Neural cell (in vitro differentiated cells): ENCODE measurements around the gene ASTN1. TPM values are rescaled to one million over a fixed set of nuclear protein-coding genes. Genes with fewer than 3 reads are reported as not detected.

ENCODE experiments used
- H2AFZ ChIP-seq: fragments of 200-600, 300-800 bp; sonication (generic), shearing (Covaris generic); 2 replicates; pipeline ENCODE4 v1.6.0; 2014; ENCODE audit warnings: low read depth, mild to moderate bottlenecking, antibody characterized with exemption, low read length, moderate library complexity
- H3F3A ChIP-seq: fragments of 200-600 bp; shearing (Covaris generic); 2 replicates; pipeline ENCODE4 v1.6.1; 2016; ENCODE audit warnings: mild to moderate bottlenecking, moderate library complexity, mixed read lengths, antibody characterized with exemption, low read length; ENCODE audit not compliant: insufficient read depth, poor library complexity, severe bottlenecking
- H3K27ac ChIP-seq: fragments of 200-600, 300-800 bp; sonication (generic), shearing (Covaris generic); 2 replicates; pipeline ENCODE4 v1.5.1; 2014; ENCODE audit warnings: mild to moderate bottlenecking, low read length, moderate library complexity
- H3K27me3 ChIP-seq: fragments of 300-800, 200-600 bp; sonication (generic), shearing (Covaris generic); 2 replicates; pipeline ENCODE4 v1.6.0; 2014; ENCODE audit warnings: mild to moderate bottlenecking, low read depth, low read length, moderate library complexity; ENCODE audit not compliant: insufficient read depth
- H3K36me3 ChIP-seq: fragments of 300-800, 200-600 bp; sonication (generic), shearing (Covaris generic); 2 replicates; pipeline ENCODE4 v1.5.1; 2014; ENCODE audit warnings: mild to moderate bottlenecking, antibody characterized with exemption, low read length, moderate library complexity; ENCODE audit not compliant: insufficient read depth
- H3K4me2 ChIP-seq: fragments of 300-800, 200-600 bp; sonication (generic), shearing (Covaris generic); 2 replicates; pipeline ENCODE4 v1.6.0; 2014; ENCODE audit warnings: mild to moderate bottlenecking, low read length
- H3K4me3 ChIP-seq: fragments of 300-800, 200-600 bp; sonication (generic), shearing (Covaris generic); 2 replicates; pipeline ENCODE4 v1.5.1; 2014; ENCODE audit warnings: mild to moderate bottlenecking, low read length, moderate library complexity
- H3K79me2 ChIP-seq: fragments of 200-600 bp; shearing (Covaris generic); replicated peaks from 2 replicates; pipeline ENCODE4 v1.6.0; 2014; ENCODE audit warnings: mild to moderate bottlenecking, low read length, moderate library complexity; ENCODE audit not compliant: insufficient read depth
- H3K9ac ChIP-seq: fragments of 300-800, 200-600 bp; sonication (generic), shearing (Covaris generic); 2 replicates; pipeline ENCODE4 v1.6.1; 2016; ENCODE audit warnings: mild to moderate bottlenecking, low read length, mixed read lengths
- H3K9me2 ChIP-seq: fragments of 200-600 bp; shearing (Covaris generic); 2 replicates; pipeline ENCODE4 v1.6.1; 2016; ENCODE audit warnings: mild to moderate bottlenecking, low read length, mixed read lengths; ENCODE audit not compliant: insufficient read depth
- H3K9me3 ChIP-seq: fragments of 200-600, 300-800 bp; sonication (generic), shearing (Covaris generic); 2 replicates; pipeline ENCODE4 v1.6.1; 2016; ENCODE audit warnings: mild to moderate bottlenecking, mixed run types, low read length, moderate library complexity, mixed read lengths
- H4K20me1 ChIP-seq: fragments of 200-600 bp; shearing (Covaris generic); 2 replicates; pipeline ENCODE4 v1.6.1; 2016; ENCODE audit warnings: mild to moderate bottlenecking, mixed run types; ENCODE audit not compliant: insufficient read depth
- CTCF ChIP-seq: fragments of 450-650 bp; IDR thresholded peaks from 2 replicates; pipeline ENCODE4 v1.5.1; 2014; ENCODE audit warnings: antibody characterized with exemption, mild to moderate bottlenecking, moderate library complexity; ENCODE audit not compliant: poor library complexity, severe bottlenecking
- EP300 ChIP-seq: fragments of 450-650 bp; conservative IDR thresholded peaks from 2 replicates; pipeline ENCODE4 v1.6.1; 2014; ENCODE audit warnings: antibody characterized with exemption, mild to moderate bottlenecking, moderate library complexity; ENCODE audit not compliant: poor library complexity, severe bottlenecking
- EZH2 ChIP-seq: fragments of 200-600, 300-800 bp; shearing (Covaris generic), sonication (generic); IDR thresholded peaks from 2 replicates; pipeline ENCODE4 v1.6.1; 2014; ENCODE audit warnings: antibody characterized with exemption, low read length, borderline replicate concordance, mild to moderate bottlenecking; ENCODE audit not compliant: insufficient read depth, poor library complexity, severe bottlenecking
- MXI1 ChIP-seq: fragments of 450-650 bp; conservative IDR thresholded peaks from 2 replicates; pipeline ENCODE4 v1.6.1; 2014; ENCODE audit warnings: antibody characterized with exemption, mild to moderate bottlenecking; ENCODE audit not compliant: poor library complexity, severe bottlenecking
- POLR2AphosphoS5 ChIP-seq: IDR thresholded peaks from 2 replicates; pipeline ENCODE4 v1.6.1; 2012
- RAD21 ChIP-seq: fragments of 450-650 bp; conservative IDR thresholded peaks from 2 replicates; pipeline ENCODE4 v1.6.1; 2014; ENCODE audit warnings: antibody characterized with exemption, mild to moderate bottlenecking, moderate library complexity
- REST ChIP-seq: IDR thresholded peaks from 2 replicates; pipeline ENCODE4 v1.6.1; 2012; ENCODE audit warnings: borderline replicate concordance
- SMC3 ChIP-seq: fragments of 450-650 bp; conservative IDR thresholded peaks from 2 replicates; pipeline ENCODE4 v1.6.1; 2014; ENCODE audit warnings: antibody characterized with exemption, mild to moderate bottlenecking, moderate library complexity; ENCODE audit not compliant: poor library complexity
- TAF1 ChIP-seq: IDR thresholded peaks from 2 replicates; pipeline ENCODE4 v1.6.1; 2012; ENCODE audit warnings: low read depth
- polyA plus RNA-seq: library from polyadenylated mRNA; depleted of rRNA; stranded (reverse); fragments of >200 nt; gene quantifications from 2 replicates; pipeline ENCODE4 v1.2.3, GENCODE V29; 2014

ASTN1 gene
- polyA plus RNA-seq, 1 donor from 2014 or later, result 33.4 TPM

- H3K4me3 ChIP-seq, result no peak overlapping the region
- no peaks in the 10 kb centered on the region for H3K27me3 ChIP-seq
- no peaks in the 10 kb centered on the region for H3K9me2 ChIP-seq
- no peaks in the 10 kb centered on the region for H3K36me3 ChIP-seq
- no peaks in the 10 kb centered on the region for H3K9me3 ChIP-seq
- no peaks in the 10 kb centered on the region for H3F3A ChIP-seq
- H3K79me2 ChIP-seq, result no peaks in the 10 kb centered on the region
- H3K4me2 ChIP-seq, result no peak overlapping the region
- H3K27ac ChIP-seq, result no peak overlapping the region
- TF ChIP-seq TAF1 (no peak), EZH2 (no peak), REST (no peak), EP300 (no peak), POLR2AphosphoS5 (no peak), SMC3 (no peak), MXI1 (no peak)
- H4K20me1 ChIP-seq, result no peaks in the 10 kb centered on the region
- no peak overlapping the region for H2AFZ ChIP-seq
- H3K9ac ChIP-seq, result no peak overlapping the region
These were observed 326.8 kb downstream of the ASTN1 start for GRCh38 chr1:176837708-176838107.

- TF ChIP-seq RAD21 (no peak), REST (no peak), MXI1 (no peak), EP300 (no peak), EZH2 (no peak), POLR2AphosphoS5 (no peak), SMC3 (no peak), CTCF (no peak), TAF1 (no peak)
- H2AFZ ChIP-seq, result no peak overlapping the region
- H3K4me3 ChIP-seq, result no peak overlapping the region
- no peaks in the 10 kb centered on the region for H3K79me2 ChIP-seq
- H3K9me3 ChIP-seq, result no peaks in the 10 kb centered on the region
- no peak overlapping the region for H3K9ac ChIP-seq
- no peaks in the 10 kb centered on the region for H4K20me1 ChIP-seq
- H3F3A ChIP-seq, result no peaks in the 10 kb centered on the region
- no peak overlapping the region for H3K27ac ChIP-seq
- H3K4me2 ChIP-seq, result no peak overlapping the region
- no peaks in the 10 kb centered on the region for H3K36me3 ChIP-seq
- no peaks in the 10 kb centered on the region for H3K9me2 ChIP-seq
- no peaks in the 10 kb centered on the region for H3K27me3 ChIP-seq
These were observed 333.4 kb downstream of the ASTN1 start for GRCh38 chr1:176831150-176831549.
